GOT3 (cell line): ENCODE measurements around the gene ASB16.

ENCODE experiments used
- DNase-seq: peaks from one replicate; lab custom pipeline; 2025; ENCODE audit warnings: mixed read lengths; lab: John Stamatoyannopoulos, UW

The ASB16 gene

GRCh38 chr17:44188576-44189403, 18.3 kb downstream of the ASB16 start:
- no peak for DNase-seq

DNA sequence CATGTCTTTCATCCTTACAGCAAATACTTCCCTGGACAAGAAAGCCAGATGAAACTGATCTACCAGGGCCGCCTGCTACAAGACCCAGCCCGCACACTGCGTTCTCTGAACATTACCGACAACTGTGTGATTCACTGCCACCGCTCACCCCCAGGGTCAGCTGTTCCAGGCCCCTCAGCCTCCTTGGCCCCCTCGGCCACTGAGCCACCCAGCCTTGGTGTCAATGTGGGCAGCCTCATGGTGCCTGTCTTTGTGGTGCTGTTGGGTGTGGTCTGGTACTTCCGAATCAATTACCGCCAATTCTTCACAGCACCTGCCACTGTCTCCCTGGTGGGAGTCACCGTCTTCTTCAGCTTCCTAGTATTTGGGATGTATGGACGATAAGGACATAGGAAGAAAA, 20.0 kb downstream of the ASB16 start:
- no peak for DNase-seq

DNA sequence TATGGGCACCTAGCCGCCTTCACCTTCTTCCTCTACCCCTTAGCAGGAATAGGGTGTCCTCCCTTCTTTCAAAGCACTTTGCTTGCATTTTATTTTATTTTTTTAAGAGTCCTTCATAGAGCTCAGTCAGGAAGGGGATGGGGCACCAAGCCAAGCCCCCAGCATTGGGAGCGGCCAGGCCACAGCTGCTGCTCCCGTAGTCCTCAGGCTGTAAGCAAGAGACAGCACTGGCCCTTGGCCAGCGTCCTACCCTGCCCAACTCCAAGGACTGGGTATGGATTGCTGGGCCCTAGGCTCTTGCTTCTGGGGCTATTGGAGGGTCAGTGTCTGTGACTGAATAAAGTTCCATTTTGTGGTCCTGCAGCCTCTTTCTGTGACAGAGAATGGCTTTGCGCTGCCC, 20.9 kb downstream of the ASB16 start:
- DNase-seq = no peak

DNA sequence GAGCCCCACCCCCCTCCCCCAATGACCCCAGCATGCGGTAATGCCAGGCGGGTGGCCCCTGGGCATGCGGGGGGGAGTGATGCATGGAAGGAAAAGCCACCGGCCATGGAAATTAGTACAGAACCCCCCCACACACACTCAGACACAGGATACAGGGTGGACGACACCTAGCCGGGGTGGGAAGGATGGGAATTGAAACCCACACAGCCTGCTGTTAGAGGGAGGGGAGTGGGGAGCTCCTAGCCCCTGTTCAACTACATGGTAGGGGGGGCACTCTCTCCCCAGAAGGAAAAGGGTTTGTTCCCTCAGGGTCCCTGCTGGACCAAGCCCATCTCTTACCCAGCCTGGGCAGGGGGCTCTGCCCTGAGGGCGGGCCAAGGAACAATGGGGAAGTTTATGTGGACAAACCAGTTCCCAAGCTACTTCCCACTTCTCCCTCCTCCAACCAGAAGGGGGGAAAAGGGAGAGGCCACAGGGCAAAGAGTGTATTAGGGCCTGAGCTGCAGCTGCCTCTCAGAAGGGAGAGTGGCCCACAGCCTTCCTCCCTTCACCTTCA, 21.5 kb downstream of the ASB16 start:
- no peak for DNase-seq

- DNase-seq = no peak
Measured at GRCh38 chr17:44192750-44193149, 22.2 kb downstream of the ASB16 start.

- DNase-seq = no peak
Measured at GRCh38 chr17:44193326-44194084, 23.0 kb downstream of the ASB16 start.

DNA sequence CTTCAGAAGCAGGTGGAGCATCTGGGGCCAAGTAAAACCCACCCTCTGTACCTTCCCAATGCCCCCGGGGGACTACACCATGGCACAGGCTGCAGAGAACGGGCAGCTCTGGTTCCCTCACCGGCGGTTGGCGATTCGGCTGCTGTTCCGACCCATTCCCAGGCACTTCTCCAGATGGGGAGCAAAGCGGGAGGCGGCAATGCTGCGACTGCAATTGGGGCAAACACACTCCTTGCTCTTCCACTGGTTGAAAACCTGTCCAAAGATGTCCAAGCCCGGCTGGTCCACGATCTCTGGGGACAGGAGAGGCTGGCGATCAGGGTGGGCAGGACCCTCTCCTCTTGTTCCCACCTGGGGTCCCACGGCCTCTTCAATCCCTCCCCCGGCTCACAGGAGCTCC, 26.6 kb downstream of the ASB16 start:
- no peak for DNase-seq

DNA sequence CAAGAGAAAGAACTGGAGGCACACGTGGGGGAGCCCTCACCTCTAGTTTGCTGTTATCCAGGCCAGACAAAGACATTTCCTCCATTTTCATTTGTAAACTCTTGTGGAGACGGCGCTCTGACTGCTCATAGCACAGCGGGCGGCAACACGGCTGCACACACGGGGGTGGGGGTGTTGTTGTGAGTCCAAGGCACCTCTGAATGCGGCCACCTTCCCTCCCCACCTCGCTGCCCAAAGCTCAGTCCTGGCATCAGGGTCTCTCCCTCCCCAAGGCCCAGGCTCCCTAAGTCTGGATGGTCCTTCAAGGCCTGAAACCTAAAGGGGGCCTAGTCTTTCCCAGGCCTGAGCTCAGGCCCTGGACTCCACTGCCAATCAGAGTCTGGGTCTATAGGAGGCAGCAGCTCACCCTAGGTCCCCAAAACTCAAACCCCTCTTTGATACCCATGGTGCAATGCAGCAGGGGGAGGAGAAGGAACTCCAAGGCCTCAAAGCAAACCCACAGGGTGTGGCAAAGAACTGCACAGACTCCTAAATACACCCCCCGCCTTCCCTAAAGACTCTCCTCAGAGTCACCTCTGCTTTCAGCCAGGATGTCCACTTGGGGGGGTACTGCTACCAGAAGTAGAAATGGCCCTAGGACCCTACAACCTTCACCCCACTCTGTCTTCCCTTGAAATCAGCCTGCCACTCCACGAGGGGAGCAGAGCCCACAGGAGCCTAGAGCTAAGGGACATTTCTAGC, 27.6 kb downstream of the ASB16 start:
- no peak for DNase-seq

DNA sequence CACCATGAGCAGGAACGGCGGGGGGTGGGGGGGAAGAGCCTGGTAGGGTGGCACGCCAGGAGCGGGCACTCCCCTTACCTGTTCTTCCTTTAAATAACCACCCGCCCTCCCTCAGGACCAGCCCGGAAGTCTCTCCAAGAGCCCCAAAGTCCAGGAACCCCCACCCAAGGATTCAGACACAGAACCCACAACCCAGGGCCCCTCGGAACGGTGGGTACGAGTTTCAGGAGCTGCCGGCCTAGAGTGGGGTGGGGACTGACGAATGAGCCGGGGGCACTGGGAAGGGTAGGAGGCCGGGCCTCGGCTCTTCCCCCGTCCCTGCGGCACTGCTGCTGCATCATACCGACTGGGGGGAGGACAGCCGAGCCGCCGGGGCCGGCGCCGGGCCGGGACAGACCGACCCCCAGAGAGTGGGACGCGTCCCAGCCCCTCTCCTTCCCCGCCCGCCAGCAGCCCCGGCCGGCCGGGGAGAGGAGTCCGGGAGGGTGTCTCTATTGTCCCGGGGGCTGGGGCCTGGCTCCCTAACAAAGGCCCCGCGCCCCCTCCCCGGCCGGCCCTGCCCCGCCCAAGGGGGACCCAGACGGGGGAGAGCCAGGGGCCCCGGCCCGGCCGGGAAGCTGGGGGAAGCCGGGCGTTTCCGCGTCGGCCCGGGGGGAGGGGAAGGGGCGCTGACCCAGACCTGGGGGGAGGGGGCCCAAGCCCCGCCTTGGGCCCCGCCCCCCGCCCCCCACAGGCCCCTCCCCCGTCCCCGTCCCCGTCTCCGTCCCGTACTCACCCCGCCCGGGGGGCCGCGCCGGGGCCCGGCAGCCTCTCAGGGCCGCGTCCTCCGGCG, 28.4 kb downstream of the ASB16 start:
- DNase-seq = no peak

GRCh38 chr17:44199553-44200477, 29.3 kb downstream of the ASB16 start, which contains the start of gene ATXN7L3:
ATXN7L3 (minus strand) TSS chr17:44199884; CDS start chr17:44198070, 1,814 bp downstream.
- peak; percentile 93 for DNase-seq

DNA sequence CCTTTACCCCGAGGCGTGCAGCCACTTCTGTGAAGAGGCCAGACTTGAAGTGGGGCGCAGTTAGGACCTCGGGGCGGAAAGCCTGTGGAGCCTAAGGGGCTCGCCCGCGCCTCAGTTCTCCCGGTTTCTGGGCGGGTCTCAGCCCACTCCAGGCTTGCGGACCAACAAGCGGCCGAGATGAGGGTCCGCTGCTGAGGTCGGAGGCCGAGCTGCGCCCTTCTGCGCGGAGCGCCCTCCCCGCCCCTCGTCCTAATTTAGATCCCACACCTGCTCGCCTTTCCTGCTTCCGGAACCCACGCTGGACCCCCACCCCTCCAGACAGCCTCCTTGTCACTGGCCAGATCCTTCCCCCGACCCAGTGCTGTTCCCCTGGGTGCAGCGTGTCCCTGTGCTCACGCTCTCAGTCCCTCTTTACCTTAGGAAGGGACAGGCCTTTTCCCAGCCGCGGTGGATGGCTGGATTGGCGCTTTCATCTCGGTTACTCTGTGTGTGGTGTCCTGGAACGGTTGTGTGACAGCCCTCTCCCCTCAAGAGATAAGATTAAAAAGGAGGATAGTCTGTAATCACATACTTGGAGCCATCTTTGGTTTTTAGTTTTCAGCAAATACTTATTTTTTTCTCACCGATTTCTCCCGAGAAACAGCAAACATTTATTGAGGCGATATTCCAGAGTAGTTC, 30.1 kb downstream of the ASB16 start:
- no peak for DNase-seq

DNA sequence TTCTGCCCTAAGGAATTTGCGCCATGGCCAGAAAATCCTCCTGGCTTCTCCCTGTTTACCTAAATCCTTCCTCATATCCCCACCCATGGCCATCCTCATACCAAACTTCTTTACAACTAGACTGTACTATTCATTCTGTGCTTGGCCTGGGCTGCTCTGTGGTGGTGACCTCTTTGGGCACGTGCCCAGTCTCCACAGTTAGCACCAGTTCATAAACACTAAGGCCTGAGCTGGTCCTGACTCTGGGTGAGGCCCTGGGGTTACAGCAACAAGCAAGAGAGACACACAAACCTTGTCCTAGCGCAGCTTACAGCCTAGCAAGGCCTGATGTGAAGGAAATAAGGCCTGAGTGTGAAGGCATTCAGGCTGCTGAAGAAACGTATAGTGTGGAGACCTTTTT, 32.3 kb downstream of the ASB16 start:
- no peak for DNase-seq

GRCh38 chr17:44203731-44204440, 33.4 kb downstream of the ASB16 start:
- no peak for DNase-seq

- DNase-seq = no peak
Measured at GRCh38 chr17:44204441-44204882, 34.0 kb downstream of the ASB16 start.

- no peak for DNase-seq
Measured at GRCh38 chr17:44205962-44206824, 35.7 kb downstream of the ASB16 start.

GRCh38 chr17:44206825-44207155, 36.3 kb downstream of the ASB16 start:
- no peak for DNase-seq

DNA sequence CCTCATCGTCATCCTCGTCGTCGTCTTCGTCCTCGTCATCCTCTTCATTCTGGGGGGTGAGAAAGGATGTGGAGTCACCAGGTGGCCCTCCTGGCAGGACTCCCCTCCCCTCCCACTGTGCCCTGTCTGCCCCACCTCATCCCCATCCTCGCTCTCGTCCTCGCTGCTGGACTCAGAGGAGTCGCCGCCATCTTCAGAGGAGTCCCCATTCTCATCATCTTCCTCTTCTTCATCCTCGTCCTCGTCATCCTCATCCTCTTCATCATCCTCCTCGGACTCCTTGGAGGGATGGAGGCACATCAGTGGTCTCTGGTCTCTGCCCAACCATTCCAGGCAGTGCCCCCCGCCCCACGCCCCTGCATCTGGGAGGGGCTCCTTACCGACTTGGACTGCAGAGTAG, 36.8 kb downstream of the ASB16 start:
- DNase-seq = no peak

DNA sequence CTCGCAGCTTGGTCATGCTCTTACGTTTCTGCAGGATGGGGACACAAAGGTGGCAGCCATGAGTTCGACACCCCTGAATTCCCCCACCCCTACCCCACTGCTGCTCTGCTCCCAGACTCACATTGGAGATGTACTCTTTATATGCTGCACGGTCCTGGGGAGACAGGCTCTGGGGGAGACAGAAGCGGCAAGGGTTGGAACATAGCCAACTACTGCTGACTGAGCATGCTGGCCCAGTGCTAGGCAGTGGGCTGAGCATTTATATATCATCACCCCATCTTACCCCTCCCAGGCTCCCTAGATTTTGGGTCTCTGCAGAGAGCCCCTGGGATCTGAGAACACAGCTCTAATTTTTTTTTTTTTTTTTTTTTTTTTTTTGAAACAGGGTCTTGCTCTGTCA, 37.2 kb downstream of the ASB16 start:
- no peak for DNase-seq
